Amniotic epithelial cell (primary cell): ENCODE results near the gene EPGN.
A peak's percentile ranks its signal among the peaks of the same experiment; 100 is the strongest.

ENCODE experiments used
- DNase-seq: peaks from one replicate; pipeline ENCODE4 v3.0.0-alpha.2; 2010; ENCODE audit warnings: low read depth

Gene EPGN, protein sequence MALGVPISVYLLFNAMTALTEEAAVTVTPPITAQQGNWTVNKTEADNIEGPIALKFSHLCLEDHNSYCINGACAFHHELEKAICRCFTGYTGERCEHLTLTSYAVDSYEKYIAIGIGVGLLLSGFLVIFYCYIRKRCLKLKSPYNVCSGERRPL

DNA sequence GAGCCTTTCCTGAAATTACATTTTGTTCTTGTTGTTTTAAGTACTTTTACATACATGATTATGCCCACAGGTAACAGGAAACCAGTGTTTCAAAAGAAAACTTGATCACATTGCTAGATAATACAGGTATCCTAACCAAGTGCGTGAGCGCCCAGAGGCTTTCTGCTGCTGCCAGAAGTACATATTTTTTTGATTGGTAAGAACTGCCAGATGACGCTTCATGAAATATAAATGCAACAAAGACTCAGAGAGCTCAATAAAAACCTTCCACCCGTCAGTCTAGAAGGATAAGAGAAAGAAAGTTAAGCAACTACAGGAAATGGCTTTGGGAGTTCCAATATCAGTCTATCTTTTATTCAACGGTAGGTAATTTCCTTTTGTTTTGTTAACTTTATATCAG is at the start of gene EPGN:
EPGN (plus strand) TSS at position 256 of the 400 bp plus-strand sequence; CDS start at position 320, 64 bp downstream.
- DNase-seq, result no peak

DNA sequence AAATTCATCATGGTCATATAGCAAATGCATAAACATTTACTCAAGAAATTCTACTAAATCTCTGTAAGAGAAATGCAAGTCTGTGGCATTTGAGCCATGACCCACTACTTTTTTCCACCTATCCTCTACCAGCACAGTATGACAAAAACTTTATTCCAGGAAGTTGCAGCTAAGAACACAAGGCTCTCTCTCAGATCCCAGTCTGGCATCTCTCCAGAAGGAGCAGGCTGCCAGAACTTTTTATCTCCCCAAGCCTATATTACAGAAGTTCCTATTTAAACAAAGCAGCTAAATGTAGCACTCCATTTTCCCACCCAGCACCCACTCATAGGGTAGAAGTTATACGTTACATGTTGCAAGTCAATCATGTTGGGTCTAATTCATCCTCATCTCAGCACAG is 49.3 kb upstream of the EPGN start:
- peak; percentile 79 for DNase-seq

DNA sequence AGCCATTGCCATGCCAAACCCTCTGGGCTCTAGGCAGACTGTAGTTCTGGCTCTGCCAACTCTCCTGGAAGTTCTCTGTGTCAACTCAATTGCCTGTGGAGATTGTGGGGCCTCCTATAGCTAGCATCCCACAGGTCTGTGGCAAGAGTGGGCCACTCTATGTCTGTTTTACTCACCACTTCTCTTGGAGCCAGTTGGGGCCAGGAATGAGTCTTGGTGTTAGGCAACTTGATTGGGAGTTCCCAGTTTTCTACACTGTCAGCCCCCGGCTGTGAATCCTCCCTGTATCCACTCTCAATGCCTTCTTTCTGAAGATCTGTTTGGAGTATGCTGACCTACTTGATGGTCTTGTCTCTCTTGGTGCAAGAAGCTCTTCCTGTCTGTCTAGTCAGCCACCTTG is 48.2 kb upstream of the EPGN start:
- DNase-seq, result peak; percentile 14

DNA sequence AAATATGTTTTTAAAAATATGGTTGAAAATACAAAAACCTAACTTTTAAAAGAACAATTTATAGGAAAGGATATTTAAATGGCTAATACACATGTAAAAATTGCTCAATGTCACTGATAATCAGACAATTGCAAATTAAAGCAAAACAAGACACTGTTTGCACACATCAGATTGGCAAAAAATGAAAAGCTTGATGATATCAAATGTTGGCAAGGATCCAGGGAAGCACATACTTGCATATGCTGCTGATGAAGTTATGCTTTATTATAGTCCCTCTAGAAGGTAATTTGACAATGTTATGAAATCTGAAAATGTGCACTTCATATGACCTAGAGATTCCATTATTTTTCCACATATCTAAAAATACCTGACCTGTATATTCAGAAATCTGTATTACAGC is 45.7 kb upstream of the EPGN start:
- DNase-seq, result peak; percentile 31

DNA sequence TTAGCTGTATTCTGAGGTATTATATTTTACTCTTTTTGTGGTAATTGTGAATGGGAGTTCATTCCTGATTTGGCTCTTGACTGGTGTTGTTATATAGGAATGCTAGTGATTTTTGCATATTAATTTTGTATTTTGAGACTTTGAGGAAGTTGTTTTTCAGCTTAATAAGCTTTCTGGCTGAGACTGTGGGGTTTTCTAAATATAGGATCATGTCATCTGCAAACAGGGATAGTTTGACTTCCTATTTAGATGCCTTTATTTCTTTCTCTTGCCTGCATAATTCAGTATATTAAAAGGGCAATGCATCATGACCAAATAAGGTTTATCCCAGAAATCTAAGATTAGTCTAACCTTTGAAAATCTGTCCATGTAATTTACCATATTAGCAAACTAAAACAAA is 44.7 kb upstream of the EPGN start:
- DNase-seq, result no peak

DNA sequence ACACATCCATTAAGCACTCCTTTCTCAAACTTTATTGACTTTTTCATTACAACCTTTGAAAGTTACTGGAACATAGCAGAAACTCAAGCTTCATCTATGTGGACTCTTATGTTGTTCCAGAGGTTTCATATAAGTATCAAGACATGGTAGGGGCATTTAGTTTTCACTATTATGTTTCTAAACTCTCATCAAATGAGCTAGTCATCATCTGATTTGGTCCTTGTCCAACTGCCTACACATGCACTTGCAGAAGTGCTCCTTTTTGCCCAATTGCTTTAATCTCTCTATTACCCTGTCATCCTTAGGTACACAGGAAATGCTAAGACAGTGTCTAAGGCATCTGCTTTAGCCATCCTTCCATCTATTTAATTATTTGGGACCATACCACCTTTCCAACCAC is 42.2 kb upstream of the EPGN start:
- no peak for DNase-seq

DNA sequence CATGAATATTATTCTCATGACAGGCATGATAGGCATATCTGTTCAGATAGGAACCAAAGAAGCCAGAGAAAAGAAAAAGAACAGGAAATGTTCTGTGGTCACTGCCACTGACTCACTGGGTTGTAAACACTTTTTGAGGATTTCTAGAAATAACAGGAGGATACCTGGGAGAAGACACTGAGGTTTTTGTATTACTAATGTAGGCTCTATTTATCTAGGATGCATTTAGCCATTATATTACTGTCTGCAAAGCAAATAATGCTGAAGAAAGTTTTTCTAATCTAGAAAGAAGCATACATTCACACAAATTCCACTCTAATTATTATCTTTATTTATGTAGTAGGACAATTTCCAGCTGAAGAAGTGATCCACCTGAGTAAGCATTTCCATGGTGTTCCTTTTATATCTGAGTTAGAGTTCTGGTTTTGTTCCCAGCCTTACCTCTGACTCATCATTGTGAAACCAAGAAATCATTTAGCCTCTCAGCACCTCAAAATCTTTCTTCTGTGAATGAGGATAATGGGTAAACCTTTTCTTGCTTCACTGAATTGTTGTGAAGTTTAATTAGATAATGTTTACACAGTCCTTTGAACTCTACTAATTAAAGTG is 40.2 kb upstream of the EPGN start:
- DNase-seq, result peak; percentile 89

DNA sequence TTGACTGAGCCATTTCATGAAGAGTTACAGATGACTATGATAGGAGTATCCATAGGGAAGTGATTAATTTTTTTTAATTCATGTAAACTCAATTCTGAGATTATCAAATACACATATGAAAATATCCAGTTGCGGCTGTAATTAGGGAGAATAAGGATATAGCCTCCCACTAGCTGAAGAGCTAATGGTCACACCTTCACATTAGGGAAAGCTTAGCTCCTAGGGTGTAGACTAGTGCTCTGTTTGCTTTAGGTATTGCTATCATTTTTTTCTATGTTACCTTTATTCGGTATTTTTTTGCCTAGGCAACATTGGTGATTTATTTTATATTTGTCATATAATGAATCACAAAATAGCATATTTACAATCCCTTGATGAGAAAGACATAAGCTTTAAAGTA is 39.6 kb upstream of the EPGN start:
- no peak for DNase-seq

DNA sequence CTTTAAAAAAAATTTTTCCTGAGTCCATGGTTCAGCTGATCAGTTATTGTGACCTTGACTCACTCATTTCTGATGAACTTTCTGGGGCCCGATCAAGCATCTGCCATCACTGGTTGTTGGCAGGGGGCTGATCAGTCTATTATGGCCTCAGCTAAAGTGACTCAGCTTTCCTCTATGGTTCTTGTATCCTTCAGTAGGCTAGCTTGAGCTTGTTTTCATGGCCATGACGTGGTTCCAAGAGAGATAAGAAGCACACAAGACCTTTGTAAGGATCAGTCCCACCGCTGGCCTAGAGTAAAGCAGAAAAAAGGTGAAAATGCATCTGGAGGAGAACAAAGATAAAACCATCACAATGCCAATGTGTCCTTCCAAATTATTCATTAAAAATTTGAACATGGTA is 29.8 kb upstream of the EPGN start:
- DNase-seq, result peak; percentile 9

DNA sequence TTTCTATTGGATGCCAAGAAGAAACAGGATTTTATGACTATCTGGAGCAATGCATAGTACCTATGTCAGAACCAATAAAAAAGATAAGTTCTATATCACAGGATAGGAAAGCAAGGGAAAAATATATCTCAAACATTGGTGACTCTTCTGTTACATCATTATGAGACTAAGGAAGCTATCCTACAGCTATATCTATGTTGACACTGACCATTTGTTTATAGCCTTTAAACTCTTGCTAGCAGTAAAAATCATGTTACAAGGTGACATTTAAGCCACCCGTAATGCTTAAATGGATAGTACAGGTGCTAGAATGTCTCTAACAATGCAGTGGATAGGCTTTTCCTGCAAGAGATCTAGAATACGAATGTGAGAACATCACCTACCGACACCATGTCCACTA is 28.6 kb upstream of the EPGN start:
- no peak for DNase-seq

DNA sequence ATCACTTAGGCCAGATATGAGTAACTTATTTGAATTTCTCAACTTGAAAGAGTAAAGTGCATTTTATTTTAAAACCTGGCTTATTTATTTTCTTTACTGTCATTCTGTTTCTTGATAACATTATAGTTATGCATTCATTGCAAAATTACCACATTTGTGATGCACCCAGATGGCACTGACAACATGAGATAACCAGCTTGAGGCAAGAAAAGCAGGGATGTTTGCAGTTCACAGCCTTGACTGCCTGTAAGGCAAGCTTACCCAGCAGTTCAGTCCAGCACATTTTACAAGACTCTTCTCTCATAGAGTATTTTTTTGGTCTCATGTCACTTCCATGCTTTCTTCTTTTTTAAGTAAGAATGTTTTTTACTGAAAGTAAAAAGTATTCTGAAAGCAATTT is 25.3 kb upstream of the EPGN start:
- peak; percentile 50 for DNase-seq

DNA sequence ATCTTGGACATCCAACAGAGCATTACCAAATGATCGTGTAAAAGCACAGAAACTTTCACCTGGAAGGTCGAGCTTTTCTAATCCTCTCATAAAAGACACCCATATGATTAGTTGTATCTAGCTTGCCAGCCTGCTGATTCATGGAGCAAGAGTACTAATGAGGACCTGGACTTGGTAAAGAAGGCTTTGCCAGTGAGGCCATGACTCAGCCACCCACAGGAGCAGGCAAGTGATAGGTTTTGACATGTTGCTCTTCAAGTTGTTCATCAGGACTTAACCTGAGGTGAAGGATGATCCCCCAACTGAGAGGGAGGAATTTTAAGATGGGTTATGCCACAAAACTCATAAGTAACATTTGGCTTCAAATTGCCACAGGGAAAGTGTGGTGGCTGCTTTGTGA is 24.7 kb upstream of the EPGN start:
- DNase-seq, result peak; percentile 71

DNA sequence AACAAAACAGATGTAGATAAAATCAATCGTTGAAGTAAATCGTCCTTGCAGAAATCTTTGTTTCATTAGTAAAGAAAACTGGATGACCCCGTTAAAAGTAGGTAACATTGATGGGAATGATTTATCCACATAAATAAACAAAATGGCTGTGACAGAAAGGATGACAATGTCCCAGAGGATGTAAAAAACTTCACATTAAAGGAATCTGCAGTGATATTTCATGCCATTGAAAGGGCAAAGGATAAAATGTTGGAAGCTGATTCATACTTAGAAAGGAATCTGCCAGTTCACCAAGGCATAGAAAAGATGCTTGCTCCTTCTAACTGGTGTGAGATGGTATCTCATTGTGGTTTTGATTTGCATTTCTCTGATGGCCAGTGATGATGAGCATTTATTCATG is 24.2 kb upstream of the EPGN start:
- DNase-seq, result peak; percentile 77

DNA sequence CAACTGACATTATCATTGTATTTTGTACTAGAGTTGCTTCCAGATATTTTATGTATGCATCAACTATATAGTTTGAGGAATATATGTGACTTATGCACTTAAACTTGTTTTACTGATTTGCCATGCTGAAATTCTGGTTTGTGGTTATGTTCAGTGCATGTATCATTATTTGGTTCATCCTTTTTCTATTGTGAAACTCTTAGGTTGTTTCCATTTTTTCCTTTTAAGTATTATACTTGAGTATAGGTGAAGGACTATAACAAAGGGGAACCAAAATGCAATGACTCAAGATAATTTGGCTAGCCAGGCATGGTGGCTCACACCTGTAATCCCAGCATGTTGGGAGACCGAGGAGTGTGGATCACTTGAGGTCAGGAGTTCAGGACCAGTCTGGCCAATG is 21.1 kb upstream of the EPGN start:
- no peak for DNase-seq

DNA sequence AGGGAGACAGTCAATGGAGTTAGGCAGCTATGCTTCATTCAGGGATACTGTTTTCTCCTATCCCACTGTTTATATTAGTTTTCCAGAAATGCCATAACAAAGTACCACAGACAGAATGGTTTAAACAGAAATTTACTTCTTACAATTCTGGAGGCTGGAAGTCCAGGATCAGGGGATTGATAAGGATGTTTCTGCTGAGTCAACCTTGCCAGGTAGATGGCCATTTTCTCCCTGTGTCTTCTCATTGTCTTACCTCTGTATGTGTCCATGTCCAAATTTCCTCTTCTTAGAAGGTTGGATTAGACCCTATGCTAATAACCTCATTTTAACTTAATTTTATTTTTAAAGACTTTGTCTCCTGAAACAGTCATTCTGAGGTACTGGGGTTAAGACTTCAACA is 20.5 kb upstream of the EPGN start:
- DNase-seq, result no peak

DNA sequence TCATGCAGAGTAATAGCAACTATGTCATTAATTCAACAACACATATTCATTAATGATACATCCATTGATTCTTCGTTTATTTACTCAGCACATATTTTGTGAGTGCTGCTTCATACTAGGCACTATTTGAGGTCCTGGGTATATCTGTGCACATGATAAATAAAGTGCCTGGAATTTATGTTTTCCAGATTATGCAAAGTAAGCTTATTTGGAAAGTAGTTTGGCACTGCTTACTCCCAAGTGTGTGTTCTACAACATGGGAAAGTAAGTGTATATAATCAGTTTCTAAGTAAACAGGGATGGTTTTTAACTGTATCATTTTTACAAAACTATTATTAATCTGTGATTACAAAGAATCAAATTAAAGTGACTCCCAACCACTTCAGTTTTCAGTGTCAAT is 16.8 kb upstream of the EPGN start:
- DNase-seq, result no peak

DNA sequence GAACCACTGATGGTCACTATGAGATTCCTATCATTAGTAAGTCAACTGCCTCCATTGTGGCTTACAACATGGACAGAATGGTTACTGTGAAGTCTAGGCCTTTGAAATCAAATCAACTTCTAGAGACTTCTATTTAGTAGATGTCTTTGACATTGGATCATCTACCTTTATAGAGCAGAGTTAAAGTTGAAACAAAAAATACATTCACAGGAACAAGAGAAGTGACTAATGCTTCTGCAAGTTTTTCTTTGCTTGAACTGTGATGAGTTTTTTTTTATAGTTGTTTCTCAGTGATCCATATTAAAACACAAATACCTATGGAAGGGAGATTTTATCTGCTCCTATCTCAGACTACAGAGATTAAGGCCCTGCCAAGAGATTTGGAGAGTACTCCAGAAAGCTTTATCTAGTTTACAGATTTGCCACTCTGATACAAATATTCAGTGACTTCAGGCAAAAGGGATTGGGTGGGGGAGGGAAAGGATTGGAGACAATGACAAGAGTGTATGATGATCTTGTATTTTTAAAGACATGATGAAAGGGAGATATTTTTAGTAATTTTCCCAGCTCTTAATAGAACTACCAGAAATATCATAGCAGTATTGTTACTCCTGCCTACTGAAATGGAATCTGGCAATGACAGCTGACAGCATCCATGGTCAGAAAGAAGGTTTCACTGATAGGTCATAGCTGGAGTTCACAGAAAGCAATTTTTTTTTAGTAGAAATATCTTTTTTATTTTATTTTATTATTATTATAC is 16.0 kb upstream of the EPGN start:
- DNase-seq, result no peak

DNA sequence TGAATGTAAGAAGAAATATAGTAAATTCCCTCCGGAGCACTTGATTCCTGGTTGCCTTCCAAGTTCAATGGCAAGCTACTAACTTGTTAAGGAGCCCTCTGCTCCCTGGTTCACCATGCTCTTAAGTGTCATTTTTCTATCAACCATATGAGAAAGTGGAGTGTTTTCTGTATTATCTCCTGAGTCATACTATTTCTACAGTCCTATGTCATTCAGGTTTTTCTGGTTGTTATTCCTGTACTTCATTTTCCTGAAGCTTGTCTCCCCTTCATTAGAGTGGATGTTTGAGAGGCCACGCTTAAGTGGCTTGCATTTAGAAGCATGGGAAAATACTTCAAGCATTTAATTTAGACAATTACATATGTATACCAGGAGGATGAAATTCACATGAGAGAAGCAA is 14.7 kb upstream of the EPGN start:
- DNase-seq, result no peak

DNA sequence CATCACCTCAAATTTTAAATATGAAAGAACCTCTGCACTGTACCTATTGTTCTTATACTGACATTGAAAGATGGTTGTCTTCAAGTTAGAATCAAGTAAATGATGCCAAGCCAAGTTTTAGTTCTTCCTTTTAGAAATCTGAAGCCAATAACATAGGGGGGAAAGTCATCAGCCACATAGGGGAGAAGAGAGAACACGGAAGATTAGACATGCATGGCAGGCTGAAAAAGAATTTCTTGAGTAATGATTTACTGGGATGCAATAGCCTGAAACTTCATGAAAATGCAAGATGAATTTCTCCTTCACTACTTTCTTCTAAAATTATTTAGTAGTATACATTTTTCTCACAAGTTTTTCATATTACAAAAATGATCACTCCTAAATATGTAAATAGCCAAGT is 13.6 kb upstream of the EPGN start:
- DNase-seq, result no peak

DNA sequence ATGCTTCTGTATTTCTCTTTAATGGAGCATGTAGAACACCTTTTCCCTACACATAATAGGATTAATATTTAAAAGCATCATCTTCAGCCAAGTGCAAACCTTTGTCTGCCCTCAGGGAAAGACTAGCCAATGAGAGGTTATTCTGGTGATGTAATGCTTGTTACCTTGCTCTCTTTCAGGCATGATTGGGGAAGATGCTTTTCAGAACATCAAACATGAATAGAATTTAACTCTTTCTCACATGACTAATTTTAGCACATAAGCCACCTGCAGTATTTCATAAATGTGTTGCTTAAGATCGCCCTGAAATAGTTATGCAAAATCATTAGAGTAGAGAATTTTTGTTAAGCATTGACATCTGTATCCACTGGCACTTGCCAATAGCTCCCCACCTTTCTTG is 10.7 kb upstream of the EPGN start:
- DNase-seq, result no peak

DNA sequence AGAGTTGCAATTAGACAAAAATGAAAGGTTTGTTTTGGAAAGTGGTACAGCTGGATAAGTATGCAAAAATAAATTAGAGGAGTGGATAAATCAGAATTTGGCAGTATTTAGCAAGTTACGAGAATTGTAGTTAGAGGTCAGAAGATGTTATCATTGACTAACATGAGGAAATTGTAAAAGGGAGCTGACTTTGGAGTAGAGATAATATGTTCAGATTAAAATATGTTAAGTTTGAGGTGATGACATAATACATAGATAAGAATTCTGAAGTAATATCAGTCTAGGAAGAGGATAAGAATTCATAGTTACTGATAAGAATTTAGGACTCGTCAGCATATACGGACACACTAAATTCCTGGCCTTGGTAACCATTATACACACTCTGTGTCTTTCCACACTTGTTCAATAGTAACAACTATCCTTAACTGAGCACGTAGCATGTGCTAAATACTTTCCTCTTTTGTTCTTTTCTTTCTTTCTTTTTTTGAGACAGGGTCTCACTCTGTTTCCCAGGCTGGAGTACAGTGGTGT is 4.1 kb upstream of the EPGN start:
- peak; percentile 63 for DNase-seq

DNA sequence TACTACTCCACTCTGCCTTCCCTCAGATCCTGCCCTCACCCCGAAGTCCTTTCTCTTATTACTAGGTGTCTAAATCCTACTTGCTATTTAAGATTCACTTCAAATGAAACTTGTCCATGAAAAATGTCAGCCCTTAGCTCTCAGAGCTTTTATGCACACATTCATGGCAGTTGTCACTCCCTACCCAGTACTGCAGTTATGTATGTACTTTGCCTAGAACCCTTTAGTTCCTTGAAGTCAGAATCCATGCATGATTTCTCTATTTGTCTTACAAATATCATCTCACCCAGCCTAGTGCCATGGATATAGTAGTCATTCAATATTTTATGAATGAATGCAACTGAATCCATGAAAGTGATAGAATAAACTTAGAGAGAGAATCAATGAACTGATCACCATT is 3.3 kb upstream of the EPGN start:
- DNase-seq, result no peak

DNA sequence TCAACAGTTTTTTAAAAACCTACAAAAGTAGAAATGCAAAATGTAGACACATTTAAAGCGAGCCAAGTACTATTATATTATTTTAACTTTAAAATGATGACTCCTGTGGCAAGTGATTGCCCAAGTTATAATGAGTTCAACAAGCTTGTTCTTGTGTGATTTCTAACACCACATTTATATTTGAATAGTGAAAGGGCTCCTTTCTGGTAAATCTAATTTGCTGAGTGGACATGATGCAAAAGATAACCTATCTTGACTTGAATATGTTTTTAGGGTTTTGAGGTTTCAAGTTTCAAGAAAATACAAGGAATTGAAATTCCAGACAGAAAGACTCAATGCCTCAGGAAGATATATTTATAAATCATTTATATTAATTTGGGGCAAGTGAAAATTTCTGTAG is 1.1 kb upstream of the EPGN start:
- no peak for DNase-seq

DNA sequence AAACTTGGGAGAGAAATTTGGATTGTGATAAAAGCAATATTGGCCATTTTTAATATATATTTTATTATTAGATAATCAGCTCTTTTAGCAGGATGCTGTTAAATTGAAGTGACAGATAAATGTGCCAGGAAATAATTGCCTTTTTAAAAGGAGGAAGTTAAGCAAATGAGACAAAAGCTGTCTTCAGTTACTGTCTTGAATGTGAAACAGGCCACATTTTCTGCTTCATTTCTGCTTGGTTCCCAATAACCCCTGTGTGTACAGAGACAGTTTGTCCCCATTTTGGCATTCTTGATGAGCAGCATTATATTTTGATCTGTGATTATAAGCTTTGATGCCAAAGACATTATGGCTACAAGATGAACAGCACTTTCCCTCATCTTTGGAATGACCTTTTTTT is 953 bp downstream of the EPGN start:
- no peak for DNase-seq
